NCI-H1436 (cell line): ENCODE measurements around the gene ABHD8.
A peak's percentile ranks its signal among the peaks of the same experiment; 100 is the strongest.

Source experiments
- DNase-seq: peaks from one replicate; lab custom pipeline; 2025; lab: John Stamatoyannopoulos, UW

Gene ABHD8, protein sequence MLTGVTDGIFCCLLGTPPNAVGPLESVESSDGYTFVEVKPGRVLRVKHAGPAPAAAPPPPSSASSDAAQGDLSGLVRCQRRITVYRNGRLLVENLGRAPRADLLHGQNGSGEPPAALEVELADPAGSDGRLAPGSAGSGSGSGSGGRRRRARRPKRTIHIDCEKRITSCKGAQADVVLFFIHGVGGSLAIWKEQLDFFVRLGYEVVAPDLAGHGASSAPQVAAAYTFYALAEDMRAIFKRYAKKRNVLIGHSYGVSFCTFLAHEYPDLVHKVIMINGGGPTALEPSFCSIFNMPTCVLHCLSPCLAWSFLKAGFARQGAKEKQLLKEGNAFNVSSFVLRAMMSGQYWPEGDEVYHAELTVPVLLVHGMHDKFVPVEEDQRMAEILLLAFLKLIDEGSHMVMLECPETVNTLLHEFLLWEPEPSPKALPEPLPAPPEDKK

DNA sequence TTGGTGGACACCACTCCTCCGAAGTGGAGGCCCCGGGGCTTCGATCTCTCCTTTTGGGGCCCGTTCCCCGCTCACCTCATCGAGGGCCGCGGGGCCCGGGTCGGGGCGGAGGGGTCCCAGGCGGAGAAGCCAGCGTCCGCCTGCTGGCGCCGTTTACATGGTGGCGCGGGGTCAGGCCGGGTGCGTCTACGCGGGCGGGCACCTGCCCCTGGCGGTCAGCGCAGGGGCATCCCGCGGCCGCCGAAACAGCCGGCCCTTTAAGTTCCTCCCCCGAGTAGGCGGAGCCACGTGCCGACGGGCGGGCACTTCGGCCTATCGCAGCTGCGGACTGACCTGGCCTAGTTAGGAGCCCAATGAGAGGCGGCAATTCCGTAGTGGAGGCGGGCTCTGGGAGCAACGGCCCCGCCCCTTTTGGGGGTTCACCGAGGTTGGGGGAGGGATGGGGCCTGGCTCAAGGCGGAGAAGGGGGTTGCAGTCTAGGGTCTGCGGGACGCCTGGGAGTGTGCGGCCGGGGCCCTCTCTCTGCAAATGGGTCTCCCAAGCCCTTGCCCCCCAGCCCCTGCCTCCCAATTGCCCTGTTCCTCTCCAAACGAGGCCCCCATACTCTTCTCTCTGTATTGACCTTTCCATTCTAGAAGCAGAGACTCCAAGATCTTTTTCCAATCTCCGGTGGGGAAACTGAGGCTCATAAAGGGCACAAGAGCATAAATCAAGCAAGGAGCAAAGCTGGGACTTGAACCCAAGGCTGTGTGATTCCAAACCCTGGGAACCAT lies at the start of gene ABHD8:
TSS of gene ABHD8 (minus strand) at position 259 of the 773 bp plus-strand sequence. CDS start 1,809 bp downstream, outside the sequence.
- DNase-seq = peak; percentile 94

DNA sequence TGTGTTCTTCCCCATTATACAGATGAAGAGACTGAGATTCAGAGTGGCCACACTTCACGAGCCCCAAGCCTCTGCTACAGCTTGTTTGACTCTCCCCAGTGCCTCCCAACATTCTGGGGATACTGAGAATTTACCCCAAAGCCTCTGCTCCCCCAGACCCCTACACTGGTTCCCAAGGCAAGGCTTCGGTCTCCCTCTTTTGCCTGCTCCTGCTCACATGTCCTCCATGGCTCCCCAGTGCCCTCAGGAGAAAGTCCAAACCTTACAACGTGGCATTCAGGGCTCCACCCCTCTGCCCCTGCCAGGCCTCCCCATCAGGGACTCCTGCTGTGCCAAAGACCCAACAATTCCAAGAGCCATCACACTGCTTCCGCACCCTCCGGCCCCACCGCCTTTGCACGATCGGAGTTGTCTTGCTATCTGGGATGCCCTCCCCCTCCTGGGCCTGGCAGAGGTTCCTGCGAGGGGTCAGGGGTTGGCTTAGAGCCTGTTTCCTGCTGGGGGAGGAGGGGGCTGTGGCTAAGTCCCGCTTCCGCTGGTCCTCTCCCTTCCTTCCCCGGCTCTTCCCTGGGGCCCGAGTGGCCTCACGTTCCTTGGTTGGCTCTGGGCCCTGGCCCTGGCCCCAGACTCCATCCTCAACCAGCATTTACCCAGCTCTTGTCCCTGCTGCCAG lies 49.5 kb upstream of the ABHD8 start:
- no peak for DNase-seq

DNA sequence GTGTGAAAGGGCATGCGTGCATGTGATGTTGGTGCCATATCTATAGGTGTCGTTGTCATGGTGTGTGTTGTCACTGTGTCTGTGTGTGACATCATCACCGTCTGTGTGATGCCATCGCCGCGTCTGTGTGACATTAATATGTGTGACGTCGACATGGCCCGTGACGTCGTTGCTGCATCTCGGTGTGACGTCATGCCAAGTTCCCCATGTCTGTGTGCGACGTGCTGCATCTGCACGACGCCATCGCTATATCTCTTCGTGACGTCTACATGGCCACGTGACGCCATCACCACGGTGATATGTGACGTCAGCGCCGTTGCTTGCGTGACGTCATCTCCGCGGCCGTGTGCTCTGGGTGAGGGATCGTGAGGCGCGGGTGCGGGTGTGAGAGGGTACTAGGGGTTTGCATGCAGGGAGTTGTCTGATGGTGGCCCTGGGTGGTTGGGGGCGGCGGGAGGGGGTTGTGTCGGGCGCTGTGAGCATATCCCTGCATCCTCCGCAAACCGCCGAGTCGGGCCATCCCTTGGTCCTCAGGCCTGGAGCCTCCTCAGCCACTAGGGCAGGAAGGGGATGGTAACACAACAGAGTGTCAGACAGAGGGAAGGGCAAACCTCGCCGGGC lies 48.7 kb upstream of the ABHD8 start:
- DNase-seq = no peak

DNA sequence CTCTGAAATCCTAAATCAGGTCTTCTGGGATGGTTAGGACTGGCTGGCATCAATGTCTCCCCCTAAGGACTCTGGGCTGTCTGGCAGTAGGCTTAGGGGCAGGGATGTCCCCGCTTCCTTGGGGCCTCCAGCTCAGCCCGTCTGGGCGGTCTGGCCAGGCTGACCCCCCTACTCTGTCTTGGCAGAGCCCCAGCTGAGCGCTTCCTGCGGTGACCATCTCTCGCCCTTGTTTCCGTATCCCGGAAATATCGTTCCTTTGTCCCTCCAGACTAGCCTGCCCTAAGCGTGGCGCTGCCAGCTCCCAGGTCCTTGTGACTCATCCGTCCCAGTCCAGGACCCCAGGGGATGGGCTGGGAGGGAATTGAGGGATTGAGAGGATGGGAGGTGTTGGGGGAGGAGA lies 45.5 kb upstream of the ABHD8 start:
- DNase-seq = no peak

DNA sequence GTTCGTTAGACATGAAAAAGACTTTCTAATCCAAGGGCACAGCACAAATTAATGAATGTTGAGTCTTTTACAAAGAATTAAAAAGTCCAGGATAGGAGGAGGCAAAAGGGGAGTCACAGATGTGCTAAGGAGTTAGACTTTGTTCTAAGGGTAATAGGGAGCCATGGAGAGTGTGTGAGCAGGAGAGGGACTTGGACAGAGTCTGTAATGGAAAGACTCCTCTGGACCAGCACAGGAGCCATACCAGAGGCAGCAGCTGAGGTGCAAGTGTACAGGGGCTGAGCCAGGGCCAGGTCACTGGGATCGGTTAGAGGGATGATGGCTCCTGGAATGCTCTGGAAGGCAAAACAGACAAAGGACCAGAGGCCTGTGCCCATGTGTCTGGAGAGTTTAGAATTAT lies 44.7 kb upstream of the ABHD8 start:
- no peak for DNase-seq

DNA sequence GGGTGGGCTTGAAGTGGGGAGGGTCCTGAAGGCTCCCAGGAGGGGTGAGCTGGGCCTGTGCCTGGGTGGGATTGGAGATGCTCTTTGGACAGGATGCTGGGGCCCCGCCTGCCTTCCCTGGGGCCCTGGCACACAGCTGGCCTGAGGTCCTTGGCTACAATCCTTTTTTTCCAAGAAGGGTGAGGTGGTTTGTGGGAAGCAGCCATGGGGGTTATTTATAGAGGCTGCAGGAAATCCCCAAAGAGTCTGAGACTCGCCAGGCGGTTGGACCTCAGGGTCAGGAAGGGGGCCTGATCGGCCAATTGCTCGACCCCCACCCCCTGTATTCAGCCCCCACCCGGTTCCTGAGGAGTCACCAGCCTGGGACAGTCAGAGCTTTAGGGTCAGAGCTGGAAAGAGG lies 44.1 kb upstream of the ABHD8 start:
- no peak for DNase-seq

DNA sequence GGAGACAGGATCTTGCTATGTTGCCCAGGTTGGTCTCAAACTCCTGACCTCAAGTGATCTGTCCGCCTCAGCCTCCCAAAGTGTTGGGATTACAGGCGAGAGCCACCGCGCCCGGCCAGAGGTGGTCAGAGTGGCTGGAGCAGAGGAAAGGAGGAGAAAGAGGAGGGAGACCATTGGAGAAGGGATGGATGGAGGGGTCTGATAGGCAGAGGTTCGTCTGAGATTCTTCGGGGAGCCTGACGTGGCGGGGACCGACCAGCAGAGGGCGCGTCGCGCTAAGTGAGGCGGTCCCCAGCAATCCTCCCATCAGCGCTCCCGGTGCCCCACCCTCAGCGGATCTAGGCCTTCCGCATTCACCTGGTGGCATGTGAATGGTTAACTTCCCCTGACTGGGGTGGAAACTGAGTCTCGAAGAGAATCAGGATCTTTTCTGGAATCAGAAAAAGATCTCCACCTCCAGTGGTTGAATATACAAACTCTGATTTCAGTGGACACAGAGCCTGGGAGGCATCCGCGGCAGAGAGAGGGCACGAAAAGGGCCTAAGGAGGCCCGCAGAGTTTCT lies 43.0 kb upstream of the ABHD8 start:
- peak; percentile 49 for DNase-seq

DNA sequence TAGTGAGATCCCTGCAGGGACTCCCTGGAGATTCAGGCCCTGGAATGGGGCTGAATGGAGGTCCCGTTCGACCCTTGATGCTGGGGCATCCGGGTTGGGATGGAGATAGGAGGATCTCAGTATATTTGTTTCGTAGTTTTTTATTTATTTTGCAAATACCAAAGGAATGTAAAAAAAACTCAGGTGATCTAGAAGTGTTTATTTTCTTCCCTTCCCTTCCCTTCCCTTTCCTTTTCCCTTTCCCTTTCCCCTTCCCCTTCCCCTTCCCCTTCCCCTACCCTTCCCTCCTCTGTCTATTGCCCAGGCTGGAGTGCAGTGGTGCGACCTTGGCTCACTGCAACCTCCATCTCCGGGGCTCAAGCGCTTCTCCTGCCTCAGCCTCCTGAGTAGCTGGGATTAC lies 38.6 kb upstream of the ABHD8 start:
- DNase-seq = no peak

DNA sequence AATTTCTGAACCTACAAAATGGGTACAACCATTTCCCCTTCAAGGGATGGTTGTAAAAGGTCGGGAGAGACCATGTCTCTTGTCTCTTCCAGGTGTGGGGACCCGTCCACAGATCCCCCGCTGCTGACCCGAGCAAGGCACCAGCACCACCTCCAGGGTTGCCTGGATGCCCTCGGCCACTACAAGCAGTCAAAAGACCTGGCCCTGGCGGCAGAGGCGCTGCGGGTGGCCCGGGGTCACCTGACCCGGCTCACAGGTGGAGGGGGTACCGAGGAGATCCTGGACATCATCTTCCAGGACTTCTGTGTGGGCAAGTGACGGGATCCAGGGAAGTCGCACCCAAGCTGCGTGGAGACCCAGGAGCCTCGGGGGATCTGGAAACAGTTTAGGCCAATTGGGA lies 38.2 kb upstream of the ABHD8 start:
- no peak for DNase-seq

DNA sequence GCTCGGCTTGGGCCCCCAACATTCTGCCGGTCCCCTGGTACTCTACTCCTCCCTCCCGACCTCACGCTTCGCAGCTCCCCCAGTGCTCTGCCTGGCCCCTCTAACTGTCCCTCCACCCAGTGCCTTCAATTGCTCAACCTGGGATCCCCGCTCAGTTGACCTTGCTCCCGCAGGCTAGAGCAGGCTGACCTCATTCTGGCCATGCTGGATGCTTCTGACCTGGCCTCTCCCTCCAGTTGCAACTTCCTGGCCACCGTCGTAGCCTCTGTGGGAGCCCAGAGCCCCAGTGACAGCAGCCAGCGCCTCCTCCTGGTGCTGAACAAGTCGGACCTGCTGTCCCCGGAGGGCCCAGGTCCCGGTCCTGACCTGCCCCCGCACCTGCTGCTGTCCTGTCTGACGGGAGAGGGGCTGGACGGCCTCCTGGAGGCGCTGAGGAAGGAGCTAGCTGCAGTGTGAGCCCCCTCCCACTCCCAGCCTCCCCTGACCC lies 37.7 kb upstream of the ABHD8 start:
- DNase-seq = no peak

DNA sequence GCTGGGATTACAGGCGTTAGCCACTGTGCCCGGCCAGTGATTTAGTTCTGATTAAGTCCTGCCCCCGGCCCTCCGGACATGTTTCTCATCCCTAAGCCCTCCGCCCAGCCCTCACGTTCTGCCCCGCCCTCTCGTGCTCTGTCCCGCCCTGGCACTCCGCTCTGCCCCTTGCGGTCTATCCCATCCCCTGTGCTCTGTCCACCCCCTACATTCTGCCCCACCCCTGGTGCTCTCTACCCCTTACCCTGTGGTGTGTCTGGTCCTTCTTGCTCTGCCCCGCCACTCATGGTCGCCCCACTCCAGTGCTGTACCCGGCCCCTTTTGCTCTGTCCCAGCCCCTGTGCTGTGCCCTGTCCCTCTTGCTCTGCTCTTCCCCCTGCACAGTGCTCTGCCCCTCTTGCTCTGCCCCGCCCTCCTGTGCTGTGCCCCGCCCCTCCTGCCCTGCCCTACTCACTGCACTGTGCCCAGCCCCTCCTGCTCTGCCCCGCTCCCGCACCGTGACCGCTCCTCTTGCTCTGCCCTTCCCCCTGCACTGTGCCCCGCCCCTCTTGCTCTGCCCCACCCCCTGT lies 37.2 kb upstream of the ABHD8 start:
- no peak for DNase-seq

DNA sequence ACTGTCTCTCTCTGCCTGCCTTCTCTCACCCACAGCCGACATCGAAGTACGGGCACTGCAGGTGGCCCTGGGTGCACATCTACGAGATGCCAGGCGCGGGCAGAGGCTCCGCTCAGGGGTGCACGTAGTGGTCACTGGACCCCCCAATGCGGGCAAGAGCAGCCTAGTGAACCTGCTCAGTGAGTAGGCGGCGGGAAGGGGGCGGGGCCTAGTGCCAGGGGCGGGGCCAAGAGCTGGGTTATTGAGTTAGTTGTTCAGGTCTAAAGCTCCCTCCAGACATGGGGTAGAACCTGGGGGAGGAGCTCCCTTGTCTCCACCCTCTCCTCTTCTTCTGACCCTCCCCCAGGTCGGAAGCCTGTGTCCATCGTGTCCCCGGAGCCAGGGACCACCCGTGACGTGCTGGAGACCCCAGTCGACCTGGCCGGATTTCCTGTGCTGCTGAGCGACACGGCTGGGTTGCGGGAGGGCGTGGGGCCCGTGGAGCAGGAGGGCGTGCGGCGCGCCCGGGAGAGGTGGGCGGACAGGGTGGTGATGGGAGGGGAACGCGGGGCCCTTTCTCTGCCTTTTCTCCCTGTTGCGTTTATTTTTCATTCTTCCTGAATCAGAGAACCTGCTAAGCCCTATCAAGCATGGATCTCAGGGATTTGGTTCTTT lies 36.0 kb upstream of the ABHD8 start:
- DNase-seq = no peak

DNA sequence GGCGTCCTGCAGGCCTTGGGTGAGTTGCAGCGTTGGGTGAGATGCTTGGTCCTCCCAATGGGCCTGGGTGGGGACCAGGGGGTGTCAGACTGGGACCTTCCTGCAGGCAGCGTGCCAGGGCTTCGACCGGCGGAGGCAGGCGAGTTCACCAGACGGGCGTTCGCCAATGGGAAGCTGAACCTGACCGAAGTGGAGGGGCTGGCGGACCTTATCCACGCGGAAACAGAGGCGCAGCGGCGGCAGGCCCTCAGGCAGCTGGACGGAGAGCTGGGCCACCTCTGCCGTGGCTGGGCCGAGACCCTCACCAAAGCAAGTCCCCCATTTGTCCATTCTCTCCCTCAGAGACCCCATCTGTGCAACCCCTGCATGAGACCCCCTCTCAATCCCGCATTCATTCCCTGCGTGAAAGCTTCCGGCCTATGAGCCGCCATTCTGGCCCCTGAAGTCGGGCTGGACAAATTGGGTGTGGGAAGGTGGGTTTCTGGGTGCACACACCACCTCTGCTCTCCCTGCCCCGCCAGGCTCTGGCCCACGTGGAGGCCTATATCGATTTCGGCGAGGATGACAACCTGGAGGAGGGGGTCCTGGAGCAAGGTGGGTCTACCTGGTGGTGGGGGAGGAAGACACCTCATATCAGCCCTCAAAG lies 35.3 kb upstream of the ABHD8 start:
- DNase-seq = no peak

DNA sequence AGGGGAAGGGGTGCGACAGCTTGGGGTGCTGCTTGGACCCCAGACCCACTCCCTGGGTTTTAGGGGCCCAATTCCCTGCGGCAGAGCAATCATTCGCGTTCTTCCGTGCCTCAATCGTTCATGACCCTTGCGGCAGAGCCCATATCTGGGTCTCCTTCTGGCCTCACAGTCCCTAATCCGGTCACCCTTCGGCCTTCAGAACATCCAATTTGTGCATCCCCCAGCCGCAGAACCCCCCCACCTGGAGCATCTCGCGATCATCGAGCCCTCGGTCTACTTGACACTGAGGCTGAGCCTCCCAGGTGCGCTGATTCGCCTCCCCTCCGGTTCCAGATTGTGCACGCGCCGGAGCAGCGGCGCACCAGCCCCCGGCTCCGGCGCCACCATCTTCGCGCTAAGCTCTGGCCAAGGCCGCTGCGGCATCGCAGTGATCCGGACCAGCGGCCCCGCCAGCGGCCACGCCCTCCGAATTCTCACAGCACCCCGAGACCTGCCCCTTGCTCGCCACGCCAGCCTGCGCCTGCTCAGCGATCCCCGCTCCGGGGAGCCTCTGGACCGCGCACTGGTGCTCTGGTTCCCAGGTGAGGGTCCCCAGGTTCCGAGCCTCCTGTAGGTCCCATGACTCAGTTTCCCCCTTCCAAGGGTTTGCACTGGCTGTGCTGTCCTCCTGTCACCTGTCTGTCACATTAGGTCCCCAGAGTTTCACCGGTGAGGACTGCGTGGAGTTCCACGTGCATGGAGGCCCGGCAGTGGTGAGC lies 34.6 kb upstream of the ABHD8 start:
- no peak for DNase-seq

DNA sequence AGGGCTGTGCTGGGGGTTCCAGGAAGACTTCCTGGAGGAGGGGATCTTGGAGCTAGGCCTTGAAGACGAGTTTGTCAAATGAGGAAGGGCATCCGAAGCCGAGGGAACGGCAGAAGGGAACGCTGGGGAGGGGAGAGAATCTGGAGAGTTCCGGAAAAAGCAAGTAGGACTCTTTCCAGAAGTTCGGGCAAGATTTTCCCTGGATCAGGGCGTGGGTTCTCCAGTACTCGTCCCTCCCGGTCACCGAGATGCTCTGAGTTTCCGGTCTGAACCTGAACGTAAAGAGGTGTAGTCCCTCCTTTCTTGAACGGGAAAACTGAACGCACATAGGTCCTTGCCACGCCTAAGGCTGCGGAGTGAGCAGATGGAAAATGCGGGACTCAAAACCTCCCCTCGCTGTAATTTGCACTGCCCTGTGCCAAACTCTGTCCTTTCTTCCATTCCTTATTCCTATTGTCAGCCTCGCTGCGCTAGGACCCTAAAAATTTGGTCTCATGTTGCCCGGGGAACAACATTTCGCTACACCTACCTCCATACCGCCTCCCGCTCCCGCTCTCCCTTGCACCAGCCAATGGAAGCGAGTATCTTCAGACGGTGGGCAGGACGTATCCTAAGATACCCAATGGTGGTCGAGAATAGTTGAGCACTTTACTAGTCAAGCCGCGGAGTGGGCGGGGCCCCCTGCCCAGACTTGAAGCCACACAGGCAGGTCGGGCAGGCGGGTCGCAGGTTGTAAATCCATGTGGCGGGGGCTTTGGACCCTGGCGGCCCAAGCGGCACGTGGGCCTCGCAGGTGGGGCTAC lies 33.8 kb upstream of the ABHD8 start, which contains the start of gene GTPBP3:
TSS of gene GTPBP3 (plus strand) at position 682 of the 803 bp plus-strand sequence. CDS start at position 741, 59 bp downstream.
- DNase-seq = peak; percentile 99

DNA sequence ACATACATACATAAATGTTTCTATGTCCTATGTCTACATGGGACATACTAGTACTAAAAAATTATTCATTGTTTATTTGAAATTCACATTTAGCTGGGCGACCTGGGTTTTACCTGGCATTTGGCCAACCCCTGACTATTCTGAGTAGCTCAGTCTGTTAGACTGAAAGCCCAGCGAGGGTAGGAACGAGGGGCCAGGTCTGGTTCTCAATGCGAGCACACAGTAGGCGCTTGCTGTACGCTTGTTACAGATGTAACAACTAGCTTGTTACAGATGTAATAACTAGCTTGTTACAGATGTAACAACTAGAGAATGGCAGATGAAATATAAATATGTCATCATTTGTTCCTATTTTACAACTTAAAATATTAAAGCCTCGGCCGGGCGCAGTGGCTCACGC lies 32.4 kb upstream of the ABHD8 start:
- DNase-seq = no peak

DNA sequence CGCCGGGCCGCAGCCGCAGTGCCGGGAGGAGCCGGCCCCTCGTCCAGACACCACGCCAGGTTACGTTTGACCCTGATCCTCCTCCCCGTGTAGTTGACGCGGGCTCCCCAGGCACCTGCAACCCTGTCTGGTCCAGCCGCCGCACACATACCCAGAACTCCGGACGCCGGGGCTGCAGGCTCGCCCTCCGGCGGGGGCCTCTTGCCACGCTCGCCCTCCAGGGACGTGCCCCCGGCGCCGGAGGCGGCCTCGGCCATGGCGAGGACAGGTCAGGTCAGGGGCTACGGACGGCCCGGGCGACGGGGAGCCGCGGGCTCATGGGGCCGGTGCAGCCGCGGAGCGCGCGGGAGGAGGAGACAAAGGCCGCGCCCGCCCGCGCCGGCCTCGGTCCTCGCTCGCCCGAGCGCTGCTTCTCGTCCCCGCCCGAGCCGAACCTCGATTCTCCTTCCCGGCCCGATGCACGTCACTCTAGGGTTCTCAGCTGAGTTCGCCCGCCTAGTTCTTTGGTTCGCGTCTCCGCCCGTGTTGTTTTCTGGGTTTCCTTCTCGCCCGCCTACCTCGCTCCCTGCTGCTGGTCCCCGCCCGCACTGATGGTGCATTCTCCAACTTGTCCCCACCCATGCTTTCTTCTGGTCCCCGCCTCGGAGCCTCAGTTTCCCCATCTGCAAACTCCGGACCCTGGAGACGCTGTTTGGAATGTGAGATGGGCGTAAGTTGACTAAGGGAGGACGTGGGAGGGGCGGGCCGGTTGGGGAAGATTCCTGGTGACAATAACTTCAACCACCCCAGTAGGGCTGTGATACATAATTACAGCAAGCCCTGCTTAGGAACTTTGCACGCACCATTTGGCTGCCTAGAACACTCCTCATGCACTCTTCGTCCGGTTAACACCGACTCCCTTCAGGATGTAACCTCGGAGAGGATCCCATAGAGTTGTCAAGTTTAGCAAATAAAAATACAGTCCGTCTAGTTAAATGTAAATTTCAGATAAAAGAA lies 31.5 kb upstream of the ABHD8 start, which contains the start of gene ANO8:
TSS of gene ANO8 (minus strand) at position 442 of the 996 bp plus-strand sequence. CDS start at position 257, 185 bp downstream.
- DNase-seq = peak; percentile 93
